ENCODE measurements around the gene EFS.

DNA sequence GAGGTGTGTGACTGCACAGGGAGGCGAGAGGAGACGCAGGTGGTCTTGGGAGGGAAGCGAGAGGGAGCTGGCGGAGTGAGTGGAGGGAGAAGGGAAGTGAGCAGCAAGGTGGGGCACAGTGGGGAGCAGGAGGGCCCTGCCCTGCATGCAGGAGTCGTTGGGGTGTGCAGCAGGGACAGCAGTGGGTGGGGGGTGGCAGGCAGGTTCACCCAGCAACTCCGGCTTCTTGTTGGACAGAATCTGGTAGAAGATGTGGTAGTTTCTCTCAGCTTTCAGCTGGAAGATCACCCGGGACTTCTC is 38.1 kb upstream of the EFS start:
- TF ChIP-seq, protein P1, sequence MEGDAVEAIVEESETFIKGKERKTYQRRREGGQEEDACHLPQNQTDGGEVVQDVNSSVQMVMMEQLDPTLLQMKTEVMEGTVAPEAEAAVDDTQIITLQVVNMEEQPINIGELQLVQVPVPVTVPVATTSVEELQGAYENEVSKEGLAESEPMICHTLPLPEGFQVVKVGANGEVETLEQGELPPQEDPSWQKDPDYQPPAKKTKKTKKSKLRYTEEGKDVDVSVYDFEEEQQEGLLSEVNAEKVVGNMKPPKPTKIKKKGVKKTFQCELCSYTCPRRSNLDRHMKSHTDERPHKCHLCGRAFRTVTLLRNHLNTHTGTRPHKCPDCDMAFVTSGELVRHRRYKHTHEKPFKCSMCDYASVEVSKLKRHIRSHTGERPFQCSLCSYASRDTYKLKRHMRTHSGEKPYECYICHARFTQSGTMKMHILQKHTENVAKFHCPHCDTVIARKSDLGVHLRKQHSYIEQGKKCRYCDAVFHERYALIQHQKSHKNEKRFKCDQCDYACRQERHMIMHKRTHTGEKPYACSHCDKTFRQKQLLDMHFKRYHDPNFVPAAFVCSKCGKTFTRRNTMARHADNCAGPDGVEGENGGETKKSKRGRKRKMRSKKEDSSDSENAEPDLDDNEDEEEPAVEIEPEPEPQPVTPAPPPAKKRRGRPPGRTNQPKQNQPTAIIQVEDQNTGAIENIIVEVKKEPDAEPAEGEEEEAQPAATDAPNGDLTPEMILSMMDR (IDR thresholded peaks at IDR 0.05; ENCODE audit: borderline replicate concordance, extremely low read depth, low read length, poor library complexity, severe bottlenecking), result no peak
- TF ChIP-seq EZH2 (IDR thresholded peaks at IDR 0.05; ENCODE audit: borderline replicate concordance, low read depth, low read length, severe bottlenecking), result no peak
